GM19324 (cell line): ENCODE data around the gene OR52A5.
A peak's percentile ranks its signal among the peaks of the same experiment; 100 is the strongest.
"Not testable (repeated sequence)": the region's sequence is repeated elsewhere in the genome, so short reads cannot be mapped to it uniquely, and the experiment has no call there.

Experiments
- ATAC-seq: cut with Tn5 transposase; IDR thresholded peaks from one replicate; pipeline ENCODE4 v1.9.1; 2021; ENCODE audit warnings: mild to moderate bottlenecking, moderate library complexity; ENCODE audit not compliant: unreplicated experiment, low FRiP score

The OR52A5 gene

DNA sequence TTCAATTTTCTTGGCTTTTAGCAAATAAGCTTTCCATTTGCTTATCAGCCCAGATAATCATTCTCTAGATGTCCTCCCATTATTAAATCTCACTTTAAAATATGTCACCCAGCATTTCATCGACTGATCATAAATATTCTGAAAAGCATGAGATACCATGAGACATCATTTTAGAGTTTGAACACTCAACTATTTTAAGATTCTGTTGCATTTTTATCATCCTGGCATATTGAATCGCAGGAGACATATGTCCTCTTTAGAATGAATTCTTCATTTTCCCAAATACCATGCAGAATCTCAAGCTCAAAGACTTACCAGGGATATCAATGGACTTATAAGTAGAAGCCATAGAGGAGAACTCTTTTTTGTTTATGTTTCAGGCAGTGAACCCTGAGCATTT lies at the start of gene OR52A5:
TSS of gene OR52A5 (minus strand) at position 361 of the 400 bp plus-strand sequence. CDS start 5,714 bp downstream, outside the sequence.
- ATAC-seq = no peak

DNA sequence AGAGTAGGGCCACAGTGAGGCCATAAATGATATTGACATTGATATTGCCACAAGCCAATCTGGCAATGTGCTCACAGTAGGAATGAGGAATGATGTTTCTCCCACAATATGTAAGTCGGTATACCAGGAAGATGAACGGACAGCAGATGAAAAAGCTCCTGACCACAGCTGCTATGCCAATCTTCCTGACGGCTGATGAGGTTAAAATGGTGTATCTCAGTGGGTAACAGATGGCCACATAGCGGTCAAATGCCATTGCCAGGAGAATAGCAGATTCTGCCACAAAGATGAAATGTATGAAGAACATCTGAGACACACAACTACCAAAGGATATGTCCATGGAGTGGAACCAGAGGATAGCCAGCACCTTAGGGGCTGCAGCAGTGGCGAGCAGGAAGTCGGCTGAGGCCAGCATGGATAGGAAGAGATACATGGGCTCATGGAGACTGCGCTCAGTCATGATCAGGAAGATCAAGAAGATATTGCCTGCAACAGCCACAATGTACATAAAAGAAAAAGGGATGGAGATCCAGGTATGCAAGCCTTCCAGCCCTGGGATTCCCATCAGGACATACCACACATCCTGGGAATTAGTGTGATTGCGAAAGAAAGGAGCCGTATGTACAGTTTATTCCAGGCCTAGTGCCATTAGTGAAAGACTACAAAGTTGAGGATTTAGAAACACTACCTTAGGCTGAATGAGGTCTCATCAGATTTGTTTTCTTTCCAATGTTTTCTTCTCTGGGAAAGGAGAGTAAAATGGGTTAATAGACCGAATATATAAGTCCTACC lies 40.1 kb upstream of the OR52A5 start:
- no peak for ATAC-seq

DNA sequence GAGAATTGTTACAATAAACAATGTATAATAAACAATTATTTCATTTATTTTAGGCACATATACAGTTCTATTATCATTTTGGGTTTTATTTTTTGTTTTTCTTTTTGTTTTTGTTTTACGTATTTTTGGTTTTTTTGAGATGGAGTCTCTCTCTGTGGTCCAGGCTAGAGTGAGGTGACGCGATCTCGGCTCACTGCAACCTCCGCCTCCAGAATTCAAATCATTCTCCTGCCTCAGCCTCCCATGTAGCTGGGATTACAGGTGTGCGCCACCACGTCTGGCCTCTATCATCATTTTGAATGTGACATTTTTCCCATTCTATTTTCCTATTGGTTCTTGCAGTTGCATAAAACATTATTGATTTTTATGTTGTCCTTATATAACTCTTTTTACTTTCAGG lies 36.8 kb upstream of the OR52A5 start:
- ATAC-seq = no peak

DNA sequence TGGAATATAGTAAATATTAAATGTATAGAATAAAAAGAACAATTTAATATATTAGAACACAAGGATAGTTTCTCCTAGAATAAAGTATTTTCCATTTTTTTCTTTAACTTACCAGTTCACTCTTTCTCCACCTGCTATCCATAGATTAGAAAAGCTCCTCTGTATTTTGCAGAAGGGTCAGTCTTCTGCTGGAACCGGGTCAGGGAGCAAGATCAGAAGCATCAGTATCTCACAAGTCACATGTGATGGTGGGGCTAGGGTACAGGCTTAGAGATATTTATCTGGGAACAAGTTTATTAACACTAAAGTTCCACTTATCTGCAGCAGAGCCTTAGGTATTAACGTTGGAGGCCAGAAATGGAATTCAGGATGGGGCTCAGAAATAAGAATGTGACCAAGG lies 33.7 kb upstream of the OR52A5 start:
- no peak for ATAC-seq

DNA sequence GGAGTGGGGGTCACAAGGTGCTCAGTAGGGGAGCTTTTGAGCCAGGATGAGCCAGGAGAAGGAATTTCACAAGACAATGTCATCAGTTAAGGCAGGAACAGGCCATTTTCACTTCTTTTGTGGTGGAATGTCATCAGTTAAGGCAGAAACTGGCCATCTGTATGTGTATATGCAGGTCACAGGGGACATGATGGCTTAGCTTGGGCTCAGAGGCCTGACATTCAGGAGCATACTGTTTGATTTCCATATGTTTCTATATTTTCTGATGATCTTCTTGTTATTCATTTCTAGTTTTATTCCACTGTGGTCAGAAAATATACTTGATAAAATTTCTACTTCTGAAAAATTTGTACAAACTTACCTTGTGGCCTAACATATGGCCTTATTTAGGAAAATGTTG lies 27.7 kb upstream of the OR52A5 start:
- not testable (repeated sequence) for ATAC-seq

DNA sequence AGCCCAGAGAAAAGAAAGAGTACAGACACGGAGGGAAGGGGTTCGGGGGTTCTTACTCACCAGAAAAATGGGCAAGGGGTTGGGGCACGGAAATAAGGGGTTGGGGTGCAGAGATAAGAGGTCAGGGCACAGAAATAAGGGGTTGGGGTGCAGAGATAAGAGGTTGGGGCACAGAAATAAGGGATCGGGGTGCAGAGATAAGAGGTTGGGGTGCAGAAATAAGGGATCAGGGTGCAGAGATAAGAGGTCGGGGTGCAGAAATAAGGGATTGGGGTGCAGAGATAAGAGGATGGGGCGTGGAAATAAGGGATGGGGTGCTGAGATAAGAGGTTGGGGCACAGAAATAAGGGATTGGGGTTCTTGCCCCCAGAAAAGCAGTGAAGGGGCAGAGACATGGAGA lies 26.7 kb upstream of the OR52A5 start:
- not testable (repeated sequence) for ATAC-seq

DNA sequence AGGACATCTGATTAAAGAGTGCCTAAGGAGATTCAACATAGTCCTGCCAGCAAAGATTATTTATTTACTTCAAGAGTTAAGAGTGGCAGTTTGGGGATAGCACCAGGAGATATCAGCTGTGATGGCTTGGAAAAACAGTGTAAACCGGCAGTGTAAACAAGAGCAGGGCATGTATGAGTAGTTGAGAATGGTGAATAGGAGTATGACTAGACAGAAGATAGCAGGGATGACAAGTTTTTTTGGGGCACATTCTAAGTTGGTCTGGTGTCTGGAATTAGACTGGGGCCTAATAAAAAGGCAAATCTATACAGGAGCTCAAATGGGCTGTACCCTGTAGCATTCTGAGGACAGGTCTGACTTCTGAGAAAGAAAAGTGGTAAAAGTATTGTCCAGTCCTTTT lies 22.9 kb upstream of the OR52A5 start:
- not testable (repeated sequence) for ATAC-seq

DNA sequence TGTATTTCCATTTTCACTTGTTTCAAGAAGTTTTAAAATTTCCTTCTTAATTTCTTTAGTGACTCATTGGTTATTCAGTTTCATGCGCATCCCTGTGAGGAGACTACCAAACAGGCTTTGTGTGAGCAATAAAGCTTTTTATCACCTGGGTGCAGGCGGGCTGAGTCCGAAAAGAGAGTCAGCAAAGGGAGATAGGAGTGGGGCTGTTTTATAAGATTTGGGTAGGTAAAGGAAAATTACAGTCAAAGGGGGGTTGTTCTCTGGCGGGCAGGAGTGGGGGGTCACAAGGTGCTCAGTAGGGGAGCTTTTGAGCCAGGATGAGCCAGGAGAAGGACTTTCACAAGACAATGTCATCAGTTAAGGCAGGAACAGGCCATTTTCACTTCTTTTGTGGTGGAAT lies 22.1 kb upstream of the OR52A5 start:
- ATAC-seq = not testable (repeated sequence)

DNA sequence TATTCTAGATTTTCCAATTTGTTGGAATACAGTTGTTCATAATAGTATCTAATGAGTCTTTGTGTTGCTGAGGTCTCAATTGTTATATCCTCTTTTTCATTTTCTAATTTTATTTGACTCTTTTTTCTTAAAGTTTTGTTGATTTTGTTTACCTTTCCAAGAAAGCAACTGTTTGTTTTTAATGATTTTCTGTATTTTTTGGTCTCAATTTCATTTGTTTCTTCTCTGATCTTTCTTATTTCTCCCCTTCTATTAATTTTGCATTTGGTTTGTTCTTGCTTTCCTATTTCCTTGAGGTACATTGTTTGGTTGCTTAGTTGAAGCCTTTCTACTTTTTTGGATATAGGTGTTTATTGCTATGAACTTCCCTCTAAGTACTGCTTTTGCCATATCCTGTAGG lies 21.6 kb upstream of the OR52A5 start:
- no peak for ATAC-seq

DNA sequence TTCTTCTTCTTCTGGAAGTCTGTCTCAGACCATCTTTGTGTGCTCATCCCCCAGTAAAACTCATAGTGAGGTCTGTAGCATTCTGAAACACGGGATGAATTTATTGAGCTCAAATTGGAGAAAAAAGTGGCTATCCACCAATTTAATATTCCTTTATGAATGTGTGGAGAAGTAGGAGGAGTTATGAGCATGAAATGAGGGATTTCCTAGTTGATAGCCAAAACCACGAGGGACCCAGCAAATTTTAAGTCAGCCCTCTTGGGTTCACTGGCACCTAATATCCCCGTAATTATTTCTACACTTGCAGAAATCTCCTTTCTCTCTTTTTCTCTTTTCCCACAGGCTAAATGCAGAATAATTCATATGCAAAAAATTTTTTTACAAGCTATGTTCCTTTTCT lies 16.5 kb upstream of the OR52A5 start, which contains the start of gene OR52A1:
TSS of gene OR52A1 (minus strand) at position 101 of the 400 bp plus-strand sequence. CDS start 2,388 bp downstream, outside the sequence.
- no peak for ATAC-seq

DNA sequence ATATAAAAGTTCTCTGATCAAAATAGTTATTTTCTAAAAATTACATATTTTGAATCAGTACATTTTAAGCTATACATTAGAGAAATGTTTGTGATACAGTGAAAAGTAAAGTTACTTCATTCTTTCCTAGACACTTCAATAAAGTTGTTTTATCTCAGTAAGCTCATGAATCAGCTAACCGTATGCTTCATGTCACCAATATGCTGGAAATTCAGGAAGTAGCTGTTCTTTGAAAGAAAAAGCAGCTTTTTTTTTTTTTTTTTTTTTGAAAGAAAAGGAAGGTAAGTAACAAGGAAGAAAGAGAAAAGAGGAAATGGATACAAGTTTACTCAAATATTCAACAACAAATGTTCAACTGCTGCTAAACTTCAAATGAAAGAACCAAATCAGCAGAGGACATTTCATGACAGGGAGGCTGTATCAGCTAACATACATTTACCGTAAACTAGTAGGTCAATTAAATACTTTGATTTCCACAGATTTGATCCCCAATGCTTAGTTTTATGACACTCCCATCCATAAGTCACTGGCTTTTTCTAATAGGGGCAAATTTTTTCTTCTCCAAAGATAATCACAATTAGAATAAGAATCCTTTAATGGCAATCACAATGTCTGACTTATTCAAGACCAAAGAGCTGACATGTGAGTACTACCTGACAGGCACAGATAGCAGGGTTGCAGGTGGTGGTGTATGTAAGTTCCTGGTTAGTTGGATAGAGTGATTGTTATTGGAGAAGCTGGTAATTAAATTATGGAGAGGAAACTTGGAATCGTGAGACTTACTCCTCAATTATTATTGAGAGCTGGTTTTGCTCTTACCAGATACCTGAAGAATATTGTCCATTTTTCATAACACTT lies 15.6 kb upstream of the OR52A5 start:
- ATAC-seq = no peak

DNA sequence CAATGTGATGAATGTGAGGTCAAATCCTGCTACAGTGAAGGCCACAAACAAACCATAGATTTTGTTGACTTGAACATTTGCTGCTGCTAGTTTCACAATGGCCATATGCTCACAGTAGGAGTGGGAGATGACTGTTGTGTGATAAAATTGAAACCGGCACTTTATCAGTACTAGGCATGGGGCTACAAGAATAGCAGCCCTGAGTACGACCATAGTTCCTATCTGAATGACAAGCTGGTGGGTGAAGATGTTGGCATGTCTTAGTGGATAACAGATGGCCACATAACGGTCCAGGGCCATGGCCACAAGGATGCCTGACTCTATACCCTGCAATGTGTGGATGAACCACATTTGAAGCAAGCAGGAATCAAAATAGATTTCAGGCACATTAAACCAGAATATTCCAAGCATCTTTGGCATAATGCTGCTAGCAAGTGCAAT lies 13.6 kb upstream of the OR52A5 start:
- ATAC-seq = no peak

DNA sequence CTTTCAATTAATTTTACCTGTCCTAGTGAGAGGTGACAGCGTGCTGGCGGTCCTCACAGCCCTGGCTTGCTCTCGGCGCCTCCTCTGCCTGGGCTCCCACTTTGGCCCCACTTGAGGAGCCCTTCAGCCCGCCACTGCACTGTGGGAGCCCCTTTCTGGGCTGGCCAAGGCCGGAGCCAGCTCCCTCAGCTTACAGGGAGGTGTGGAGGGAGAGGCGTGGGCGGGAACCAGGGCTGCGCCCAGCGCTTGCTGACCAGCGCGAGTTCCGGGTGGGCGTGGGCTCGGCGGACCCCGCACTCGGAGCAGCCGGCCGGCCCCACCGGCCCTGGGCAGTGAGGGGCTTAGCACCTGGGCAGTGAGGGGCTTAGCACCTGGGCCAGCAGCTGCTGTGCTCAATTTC lies 6.0 kb upstream of the OR52A5 start:
- ATAC-seq = not testable (repeated sequence)

DNA sequence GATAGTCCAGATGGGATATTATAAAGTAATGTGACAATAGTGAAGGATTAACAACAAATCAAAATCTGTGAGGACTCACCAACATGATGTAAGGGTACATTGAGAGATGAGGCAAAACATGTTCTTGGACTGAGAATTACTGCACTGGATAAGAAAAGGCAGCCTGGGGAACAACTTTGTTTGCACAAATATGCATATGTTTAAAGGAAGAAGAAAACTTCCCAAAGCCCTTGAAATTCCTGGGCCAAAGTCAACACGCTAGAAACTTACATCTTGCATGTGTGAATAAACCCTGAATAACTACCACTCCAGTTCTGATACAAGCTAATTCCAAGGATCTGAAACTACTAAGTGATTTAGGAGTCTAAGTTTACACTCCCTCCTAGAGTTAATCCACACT lies 1.1 kb downstream of the OR52A5 start:
- ATAC-seq = no peak

DNA sequence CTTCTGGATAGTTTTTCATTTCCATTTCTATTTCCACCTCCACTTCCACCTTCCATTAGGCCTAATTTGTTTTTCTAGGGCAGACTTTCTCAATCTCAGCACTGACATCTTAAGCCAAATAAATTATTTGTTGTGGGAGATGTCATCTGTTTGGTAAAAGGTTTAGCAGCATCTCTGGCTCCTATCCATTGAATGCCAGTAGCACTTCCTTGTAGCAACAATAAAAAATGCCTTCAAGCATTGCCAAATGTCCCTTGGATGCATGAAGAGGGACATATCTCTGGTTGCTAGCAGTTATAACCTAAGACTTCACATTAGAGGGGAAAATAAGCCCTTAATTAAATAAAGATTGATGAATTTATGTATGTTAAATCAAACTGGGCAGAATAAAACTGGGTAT lies 1.9 kb downstream of the OR52A5 start:
- no peak for ATAC-seq

DNA sequence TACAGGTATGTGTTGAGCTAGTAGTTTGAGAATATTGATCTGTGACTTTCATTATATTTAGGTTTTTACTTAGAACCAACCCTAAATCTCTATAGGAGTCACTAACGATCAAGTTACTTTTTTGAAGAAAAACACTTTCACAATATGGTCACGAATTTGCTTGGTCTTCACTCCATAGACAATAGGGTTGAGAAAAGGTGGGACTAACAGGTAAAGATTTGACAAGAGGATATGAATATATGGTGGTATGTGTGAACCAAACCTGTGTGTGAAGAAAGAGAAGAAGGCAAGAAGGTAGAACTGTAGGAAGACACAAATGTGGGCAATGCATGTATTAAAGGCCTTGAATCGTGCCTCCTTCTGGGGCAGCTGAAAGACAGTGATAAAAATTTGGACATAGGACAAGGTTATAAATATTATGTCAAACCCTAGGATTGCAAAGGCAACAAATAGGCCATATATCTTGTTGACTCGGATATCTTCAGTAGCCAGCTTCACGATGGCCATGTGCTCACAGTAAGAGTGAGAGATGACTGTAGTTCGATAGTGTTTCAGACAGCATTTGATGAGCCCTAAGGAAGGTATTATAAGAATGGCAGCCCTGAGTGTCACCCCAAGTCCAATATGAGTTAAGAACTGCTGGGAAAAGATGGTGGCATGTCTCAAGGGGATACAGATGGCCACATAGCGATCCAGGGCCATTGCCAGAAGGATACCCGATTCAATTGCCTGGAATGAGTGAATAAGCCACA lies 6.4 kb downstream of the OR52A5 start:
- ATAC-seq = no peak

DNA sequence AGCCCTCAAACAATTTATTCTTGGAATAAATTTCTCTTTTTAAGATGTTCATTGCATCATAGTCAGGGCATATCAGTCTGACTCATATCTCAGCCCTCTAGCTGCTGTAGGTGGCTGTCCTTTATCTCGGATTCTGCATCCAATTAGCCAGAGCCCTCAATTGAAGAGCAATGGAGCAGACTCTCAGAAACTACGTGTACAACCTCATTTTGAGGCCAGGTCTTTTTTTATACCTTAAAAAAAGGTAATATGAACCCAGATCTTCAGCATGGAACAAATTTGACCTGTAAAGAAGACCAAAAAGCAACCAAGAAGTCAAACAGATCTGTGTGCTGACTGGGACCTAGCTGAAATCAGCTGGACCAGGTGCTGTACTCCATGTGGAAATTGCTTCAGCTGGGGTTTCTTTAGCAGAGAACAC lies 8.7 kb downstream of the OR52A5 start:
- ATAC-seq = no peak

DNA sequence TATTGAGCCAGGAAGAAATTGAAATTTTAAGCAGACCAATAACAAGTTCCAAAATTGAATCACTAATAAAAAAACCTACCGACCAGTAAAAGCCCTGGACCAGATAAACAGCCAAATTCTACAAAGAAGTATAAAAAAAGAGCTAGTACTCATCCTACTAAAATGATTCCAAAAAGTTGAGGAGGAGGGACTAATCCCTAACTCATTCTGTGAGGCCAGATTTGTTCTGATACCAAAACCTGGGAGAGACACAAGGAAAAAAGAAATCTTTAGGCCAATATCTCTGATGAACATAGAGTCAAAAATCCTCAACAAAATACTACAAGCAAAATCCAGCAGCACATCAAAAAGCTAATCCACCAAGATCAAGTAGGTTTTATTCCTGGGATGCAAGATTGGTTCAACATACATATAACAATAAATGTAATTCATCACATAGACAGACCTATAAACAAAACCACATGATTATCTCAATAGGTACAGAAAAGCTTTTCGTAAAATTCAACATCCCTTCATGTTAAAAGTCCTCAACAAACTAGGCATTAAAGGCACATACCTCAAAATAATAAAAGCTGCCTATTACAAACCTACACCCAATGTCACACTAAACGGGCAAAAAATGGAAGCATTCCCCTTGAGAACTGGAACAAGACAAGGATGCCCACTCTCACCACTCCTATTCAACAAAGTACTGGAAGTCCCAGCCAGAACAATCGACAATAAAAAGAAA lies 13.1 kb downstream of the OR52A5 start:
- no peak for ATAC-seq

DNA sequence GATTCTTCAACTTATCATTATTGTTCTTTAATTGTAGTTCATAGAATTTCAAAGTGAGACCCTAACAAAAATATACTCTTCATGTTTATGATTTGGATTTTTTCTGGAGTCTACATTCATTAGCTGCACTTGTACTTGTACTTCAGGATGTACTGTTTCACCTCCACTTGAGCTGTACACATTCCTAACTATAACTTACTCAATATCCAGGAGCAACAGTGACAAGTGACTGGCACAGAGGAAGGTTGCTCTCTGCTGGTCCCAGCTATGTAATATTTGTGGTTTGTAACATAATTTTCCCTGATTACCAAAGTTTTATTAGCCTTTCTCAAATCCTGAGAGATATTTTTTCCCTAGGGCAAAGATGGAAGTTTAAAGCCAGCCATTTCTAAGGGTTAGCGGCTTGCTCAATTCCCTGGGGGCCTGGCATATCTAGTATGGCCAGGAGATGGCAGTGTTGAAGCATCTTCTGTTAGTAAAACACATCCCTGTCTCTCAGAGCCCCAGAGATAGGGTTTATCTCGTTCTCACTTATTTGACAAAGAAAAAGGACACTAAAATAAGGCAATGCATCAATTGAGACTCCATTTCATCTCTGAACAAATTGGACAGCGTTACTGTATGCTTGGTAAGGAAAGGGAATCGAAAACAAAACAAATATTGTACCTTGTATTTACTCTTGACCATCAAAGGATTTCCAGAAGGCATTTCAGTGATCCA lies 14.2 kb downstream of the OR52A5 start:
- peak; percentile 82 for ATAC-seq
